Left lung (tissue), 10 donors: ENCODE measurements around the gene UBR3. TPM values are rescaled to one million over a fixed set of nuclear protein-coding genes. Genes with fewer than 3 reads are reported as not detected.
"Not testable (repeated sequence)": the region's sequence is repeated elsewhere in the genome, so short reads cannot be mapped to it uniquely, and the experiment has no call there.

Experiments used
- ATAC-seq: fragments of 200-7000 bp; cut with Tn5 transposase; one replicate; pipeline ENCODE4 v1.9.1; 2020; ENCODE audit warnings: moderate library complexity
- DNase-seq, 4 donors: peaks; one replicate each; pipeline ENCODE4 v3.0.0-alpha.2; 2013 to 2020
- H3K27ac ChIP-seq, 2 donors: fragments of 200-600 bp; sonication (generic) in 1 of 2; one replicate each; pipeline versions ENCODE4 v1.5.0 to v1.8.0; 2020 to 2021
- H3K27me3 ChIP-seq, 2 donors: fragments of 200-600 bp; sonication (generic) in 1 of 2; one replicate each; pipeline versions ENCODE4 v1.5.0 to v1.8.0; 2020 to 2021
- H3K36me3 ChIP-seq, 2 donors: fragments of 200-600 bp; sonication (generic) in 1 of 2; one replicate each; pipeline versions ENCODE4 v1.5.0 to v1.8.0; 2020 to 2021
- H3K4me1 ChIP-seq, 2 donors: fragments of 200-600 bp; one replicate each; pipeline ENCODE4 v1.8.0; 2021
- H3K4me3 ChIP-seq, 2 donors: fragments of 200-600 bp; sonication (generic) in 1 of 2; one replicate each; pipeline versions ENCODE4 v1.5.0 to v1.8.0; 2020 to 2021; ENCODE audit warnings: mild to moderate bottlenecking in 1 of 2
- H3K9me3 ChIP-seq, 2 donors: fragments of 200-600 bp; sonication (generic) in 1 of 2; one replicate each; pipeline versions ENCODE4 v1.5.0 to v1.8.0; 2020 to 2021
- CTCF ChIP-seq, 2 donors: fragments of 200-600 bp; sonication (generic) in 1 of 2; IDR thresholded peaks; one replicate each; pipeline versions ENCODE4 v1.5.0 to v1.8.0; 2021; ENCODE audit warnings: antibody characterized with exemption in 2 of 2
- intact Hi-C, 2 donors: fragments of 100-400 bp; cut with DNase I; formaldehyde crosslinking; loops; one replicate each; pipeline versions ENCODE4 v1.11.2 to v1.14.2; 2022
- polyA plus RNA-seq, 6 donors: library from polyadenylated mRNA; unstranded; fragments of 120-200 nt; gene quantifications; one replicate each; pipeline ENCODE4 v1.2.1, GENCODE V29; 2013; ENCODE audit not compliant: insufficient read length in 6 of 6
- total RNA-seq, 2 donors: library from RNA; stranded (reverse); fragmentation: NEBNext Ultra II Directional; extraction: Animal tissue kit (Norgen Biotek cat#: 25700); gene quantifications; one replicate each; pipeline ENCODE4 v1.2.1, GENCODE V29; 2021
- donor health status: DM: no; HTN: yes; CAD: no.
- donor health status: DM: no; HTN: no; CAD: no.

The UBR3 gene
- total and polyA plus RNA-seq, 8 donors: 33.2 to 48.0 (median 40.7) TPM

GRCh38 chr2:169945515-169945914, 118.3 kb downstream of the UBR3 start:
- intact Hi-C loops: no loop called here
- Histone ChIP-seq H3K9me3 (no peaks in the 10 kb centered on the region), H3K4me1 (no peaks in the 10 kb centered on the region), H3K4me3 (no peak overlapping the region), H3K36me3 (peaks cover 0 to 37% of the 10 kb centered on the region in 2 donors), H3K27ac (no peak overlapping the region), H3K27me3 (no peaks in the 10 kb centered on the region)
- no peak for TF ChIP-seq CTCF (IDR thresholded peaks at IDR 0.05)
- DNase-seq: no peak
- no peak for ATAC-seq

DNA sequence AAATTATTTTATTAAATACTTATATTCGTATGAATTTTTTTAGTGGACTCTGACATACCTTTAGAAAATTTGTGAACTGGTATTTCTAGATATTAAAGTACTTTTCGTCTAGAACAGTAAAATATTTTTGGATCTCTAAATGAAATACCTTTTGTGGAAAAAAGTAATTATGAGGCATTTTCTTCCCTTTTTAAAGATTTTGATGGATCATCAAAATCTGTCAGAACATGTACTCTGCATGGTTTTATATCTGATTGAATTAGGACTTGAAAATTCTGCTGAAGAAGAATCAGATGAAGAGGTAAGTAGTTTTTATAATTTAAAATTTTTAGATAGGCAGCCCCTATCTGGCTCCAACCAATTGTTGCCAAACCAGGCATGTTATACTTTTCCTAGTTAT, 118.8 kb downstream of the UBR3 start:
- Histone ChIP-seq H3K36me3 (peaks cover 0 to 41% of the 10 kb centered on the region in 2 donors), H3K9me3 (no peaks in the 10 kb centered on the region), H3K27ac (no peak overlapping the region), H3K4me3 (no peak overlapping the region), H3K4me1 (no peaks in the 10 kb centered on the region), H3K27me3 (no peaks in the 10 kb centered on the region)
- intact Hi-C loops: no loop called here
- no peak for ATAC-seq
- DNase-seq: no peak
- no peak for TF ChIP-seq CTCF (IDR thresholded peaks at IDR 0.05)

DNA sequence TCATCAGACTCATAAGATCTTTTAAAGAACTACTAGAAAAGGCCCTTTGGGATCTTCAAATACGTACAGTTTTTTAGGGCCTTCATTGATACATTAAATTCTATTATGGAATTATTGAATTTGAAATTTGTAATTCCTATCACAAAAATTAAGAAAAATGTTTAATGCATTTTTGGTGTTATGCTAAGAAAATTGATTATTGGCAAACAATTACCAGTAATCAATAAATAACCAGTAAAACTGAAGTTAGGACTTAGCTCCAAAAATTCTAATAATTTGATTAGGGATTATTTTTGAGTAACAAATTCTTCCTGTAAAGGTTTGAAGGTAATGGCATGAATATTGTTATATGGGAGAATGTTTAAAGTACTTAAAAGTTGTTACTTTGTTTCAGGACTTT, 119.3 kb downstream of the UBR3 start:
- H3K4me1 ChIP-seq: no peaks in the 10 kb centered on the region
- H3K27ac ChIP-seq: no peak overlapping the region
- intact Hi-C loops: no loop called here
- no peak for TF ChIP-seq CTCF (IDR thresholded peaks at IDR 0.05)
- no peaks in the 10 kb centered on the region for H3K27me3 ChIP-seq
- no peak for DNase-seq
- H3K36me3 ChIP-seq: peaks cover 0 to 39% of the 10 kb centered on the region in 2 donors
- H3K4me3 ChIP-seq: no peak overlapping the region
- ATAC-seq: no peak
- no peaks in the 10 kb centered on the region for H3K9me3 ChIP-seq

DNA sequence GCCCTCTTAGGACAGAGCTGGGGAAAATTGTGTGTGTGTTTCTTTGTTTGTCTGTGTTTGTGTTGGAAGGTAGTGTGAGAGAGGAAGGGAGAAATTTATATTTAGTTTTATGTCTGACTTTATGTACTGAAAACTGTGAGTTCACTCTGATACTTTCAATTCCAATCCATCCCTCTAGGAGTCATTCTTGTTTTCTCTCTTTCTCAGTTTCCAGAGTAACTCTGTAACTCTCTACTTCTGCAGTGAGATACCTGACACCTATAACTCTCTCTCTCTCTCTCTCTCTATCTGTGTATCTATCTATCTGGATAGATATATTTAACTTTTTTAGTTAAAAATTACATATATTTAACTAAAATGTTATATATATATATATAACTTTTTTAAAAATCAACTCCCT, 128.7 kb downstream of the UBR3 start:
- DNase-seq: no peak
- H3K27me3 ChIP-seq: no peaks in the 10 kb centered on the region
- TF ChIP-seq CTCF (IDR thresholded peaks at IDR 0.05): no peak
- H3K9me3 ChIP-seq: peaks cover 0 to 2% of the 10 kb centered on the region in 2 donors
- intact Hi-C loops: no loop called here
- no peaks in the 10 kb centered on the region for H3K4me1 ChIP-seq
- H3K4me3 ChIP-seq: no peak overlapping the region
- peaks cover 0 to 31% of the 10 kb centered on the region in 2 donors for H3K36me3 ChIP-seq
- ATAC-seq: no peak
- H3K27ac ChIP-seq: no peak overlapping the region

DNA sequence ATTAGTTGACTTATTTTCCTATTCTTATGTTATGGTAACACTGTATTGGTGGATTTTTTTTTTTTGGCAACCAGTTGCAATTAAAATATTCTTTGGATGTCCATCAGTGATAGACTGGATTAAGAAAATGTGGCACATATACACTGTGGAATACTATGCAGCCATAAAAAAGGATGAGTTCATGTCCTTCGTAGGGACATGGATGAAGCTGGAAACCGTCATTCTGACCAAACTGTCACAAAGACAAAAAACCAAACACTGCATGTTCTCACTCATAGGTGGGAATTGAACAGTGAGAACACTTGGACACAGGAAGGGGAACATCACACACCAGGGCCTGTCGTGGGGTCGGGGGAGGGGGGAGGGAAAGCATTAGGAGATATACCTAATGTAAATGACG, 130.0 kb downstream of the UBR3 start:
- H3K9me3 ChIP-seq, DNase-seq, H3K4me1 ChIP-seq, H3K4me3 ChIP-seq, ATAC-seq, H3K27me3 ChIP-seq, intact Hi-C loops, H3K27ac ChIP-seq: not testable (repeated sequence)
- H3K36me3 ChIP-seq: peaks cover 0 to 29% of the 10 kb centered on the region in 2 donors

DNA sequence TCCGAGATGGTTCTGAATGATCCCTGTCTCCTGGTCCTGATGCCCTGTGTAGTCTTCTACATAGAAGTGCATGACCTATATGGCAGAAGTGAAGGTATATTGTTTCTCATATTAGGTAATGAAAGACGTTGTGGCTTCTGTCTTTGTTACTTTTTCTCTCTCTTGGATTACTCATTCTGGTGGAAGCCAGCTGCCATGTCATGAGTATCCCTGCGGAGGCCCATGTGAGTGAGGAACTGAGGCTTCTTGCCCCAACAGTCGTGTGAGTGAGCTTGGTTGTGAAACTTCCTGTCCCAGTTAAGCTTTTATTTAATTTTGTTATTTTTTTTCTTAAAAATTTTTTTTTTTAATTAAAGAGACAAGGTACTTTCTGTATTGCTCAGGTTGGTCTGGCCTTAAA, 134.7 kb downstream of the UBR3 start:
- DNase-seq: peak in 1 of 4 donors; percentile 57
- peak; percentile 52 for ATAC-seq

More for the DNA sequence above, 134.7 kb downstream of the UBR3 start:
- Histone ChIP-seq H3K27me3 (no peaks in the 10 kb centered on the region), H3K4me1 (no peaks in the 10 kb centered on the region), H3K4me3 (no peak overlapping the region), H3K36me3 (peaks cover 0 to 40% of the 10 kb centered on the region in 2 donors), H3K27ac (no peak overlapping the region), H3K9me3 (peaks cover 0 to 2% of the 10 kb centered on the region in 2 donors)
- intact Hi-C loops: no loop called here
- no peak for TF ChIP-seq CTCF (IDR thresholded peaks at IDR 0.05)
